ENCODE data around the gene ZNF22. TPM values are rescaled to one million over a fixed set of nuclear protein-coding genes. Genes with fewer than 3 reads are reported as not detected.

The ZNF22 gene
- total RNA-seq, 1 donor from 2014 or later, result 81.0 TPM

DNA sequence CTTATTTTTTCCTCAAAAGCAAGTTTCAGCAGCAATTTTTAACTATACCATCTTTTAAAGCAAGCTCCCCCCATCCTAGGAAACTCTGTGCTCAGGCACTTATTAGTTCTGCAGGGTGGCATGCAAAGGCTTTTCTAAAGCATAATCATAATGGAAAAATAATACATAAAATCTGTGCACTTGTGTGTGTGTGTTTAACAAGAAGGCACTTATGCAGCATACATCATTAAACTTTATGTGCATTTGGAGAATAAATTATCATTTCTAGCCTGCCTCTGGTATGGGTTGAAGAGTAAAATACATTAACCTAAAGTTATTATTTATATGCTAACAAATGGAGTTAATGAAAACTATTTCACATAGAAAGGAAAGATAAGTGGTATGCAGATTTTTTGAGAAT lies 46.7 kb upstream of the ZNF22 start:
- H3K4me3 Mint-ChIP-seq, result no peak overlapping the region
- H3K4me1 Mint-ChIP-seq, result peaks cover 43% of the 10 kb centered on the region
- no peaks in the 10 kb centered on the region for H3K27me3 ChIP-seq

DNA sequence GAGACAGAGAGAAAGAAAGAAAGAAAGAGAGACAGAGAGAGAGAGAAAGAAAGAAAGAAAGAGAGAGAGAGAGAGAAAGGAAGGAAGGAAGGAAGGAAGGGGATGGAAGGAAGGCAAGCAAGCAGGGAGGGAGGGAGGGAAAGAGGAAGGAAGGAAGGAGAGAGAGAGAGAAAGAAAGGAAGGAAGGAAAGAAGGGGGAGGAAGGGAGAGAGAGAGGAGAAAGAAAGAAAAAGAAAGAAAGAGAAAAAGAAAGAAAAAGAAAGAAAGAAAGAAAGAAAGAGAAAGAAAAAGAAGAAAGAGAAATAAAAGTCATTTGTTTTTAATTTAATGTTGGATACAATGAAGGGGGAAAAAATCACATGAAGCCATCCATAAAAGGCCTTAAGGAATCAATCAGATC lies 45.8 kb upstream of the ZNF22 start:
- Mint-ChIP-seq H3K4me1 (peaks cover 38% of the 10 kb centered on the region), H3K9me3 (no peaks in the 10 kb centered on the region), H3K27ac (no peak overlapping the region), H3K27me3 (ENCODE audit: insufficient read depth, low read depth) (no peaks in the 10 kb centered on the region), H3K4me3 (no peak overlapping the region), H3K36me3 (peaks cover 7% of the 10 kb centered on the region)
- H3F3A ChIP-seq (ENCODE audit: low read depth), result peaks cover 5% of the 10 kb centered on the region
- peaks cover 14% of the 10 kb centered on the region for H3K79me2 ChIP-seq (ENCODE audit: low read depth)
- TF ChIP-seq, protein P1, sequence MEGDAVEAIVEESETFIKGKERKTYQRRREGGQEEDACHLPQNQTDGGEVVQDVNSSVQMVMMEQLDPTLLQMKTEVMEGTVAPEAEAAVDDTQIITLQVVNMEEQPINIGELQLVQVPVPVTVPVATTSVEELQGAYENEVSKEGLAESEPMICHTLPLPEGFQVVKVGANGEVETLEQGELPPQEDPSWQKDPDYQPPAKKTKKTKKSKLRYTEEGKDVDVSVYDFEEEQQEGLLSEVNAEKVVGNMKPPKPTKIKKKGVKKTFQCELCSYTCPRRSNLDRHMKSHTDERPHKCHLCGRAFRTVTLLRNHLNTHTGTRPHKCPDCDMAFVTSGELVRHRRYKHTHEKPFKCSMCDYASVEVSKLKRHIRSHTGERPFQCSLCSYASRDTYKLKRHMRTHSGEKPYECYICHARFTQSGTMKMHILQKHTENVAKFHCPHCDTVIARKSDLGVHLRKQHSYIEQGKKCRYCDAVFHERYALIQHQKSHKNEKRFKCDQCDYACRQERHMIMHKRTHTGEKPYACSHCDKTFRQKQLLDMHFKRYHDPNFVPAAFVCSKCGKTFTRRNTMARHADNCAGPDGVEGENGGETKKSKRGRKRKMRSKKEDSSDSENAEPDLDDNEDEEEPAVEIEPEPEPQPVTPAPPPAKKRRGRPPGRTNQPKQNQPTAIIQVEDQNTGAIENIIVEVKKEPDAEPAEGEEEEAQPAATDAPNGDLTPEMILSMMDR (IDR thresholded peaks at IDR 0.05), result no peak
- TF ChIP-seq EZH2phosphoT487 (IDR thresholded peaks at IDR 0.05) (no peak), EZH2 (IDR thresholded peaks at IDR 0.05) (no peak)
- peaks cover 3% of the 10 kb centered on the region for H3K27me3 ChIP-seq
- H3K27ac ChIP-seq, result no peak overlapping the region
- no peaks in the 10 kb centered on the region for H3K36me3 ChIP-seq
- no peak for DNase-seq (ENCODE audit: low spot score)
- H3K9me3 ChIP-seq (ENCODE audit: low read depth), result no peaks in the 10 kb centered on the region
- no peak overlapping the region for H3K4me2 ChIP-seq
- no peak overlapping the region for H3K4me3 ChIP-seq
- H4K20me1 ChIP-seq (ENCODE audit: low read depth), result no peaks in the 10 kb centered on the region
- H2AFZ ChIP-seq (replicated peaks), result no peak overlapping the region
- peaks cover 5% of the 10 kb centered on the region for H3K4me1 ChIP-seq
- no peak overlapping the region for H3K9ac ChIP-seq

More for the DNA sequence above, 46.7 kb upstream of the ZNF22 start:
- H3K9me3 ChIP-seq (ENCODE audit: low read depth), result no peaks in the 10 kb centered on the region
- DNase-seq (ENCODE audit: low spot score), result no peak
- peaks cover 13% of the 10 kb centered on the region for H3K79me2 ChIP-seq (ENCODE audit: low read depth)
- TF ChIP-seq, protein P1 (IDR thresholded peaks at IDR 0.05), result no peak
- no peak for TF ChIP-seq EZH2 (IDR thresholded peaks at IDR 0.05)
- H3K4me2 ChIP-seq, result no peak overlapping the region
- H3F3A ChIP-seq (ENCODE audit: low read depth), result peaks cover 2% of the 10 kb centered on the region
- no peak overlapping the region for H3K9ac ChIP-seq
- H2AFZ ChIP-seq (replicated peaks), result no peak overlapping the region
- H3K36me3 ChIP-seq, result no peaks in the 10 kb centered on the region
- no peak overlapping the region for H3K27ac ChIP-seq
- H3K9me3 Mint-ChIP-seq, result no peaks in the 10 kb centered on the region
- no peak overlapping the region for H3K4me3 ChIP-seq
- no peaks in the 10 kb centered on the region for H4K20me1 ChIP-seq (ENCODE audit: low read depth)
- peaks cover 2% of the 10 kb centered on the region for H3K27me3 Mint-ChIP-seq (ENCODE audit: insufficient read depth, low read depth)
- H3K27ac Mint-ChIP-seq, result no peak overlapping the region
- H3K4me1 ChIP-seq, result peaks cover 5% of the 10 kb centered on the region
- H3K36me3 Mint-ChIP-seq, result peaks cover 7% of the 10 kb centered on the region

DNA sequence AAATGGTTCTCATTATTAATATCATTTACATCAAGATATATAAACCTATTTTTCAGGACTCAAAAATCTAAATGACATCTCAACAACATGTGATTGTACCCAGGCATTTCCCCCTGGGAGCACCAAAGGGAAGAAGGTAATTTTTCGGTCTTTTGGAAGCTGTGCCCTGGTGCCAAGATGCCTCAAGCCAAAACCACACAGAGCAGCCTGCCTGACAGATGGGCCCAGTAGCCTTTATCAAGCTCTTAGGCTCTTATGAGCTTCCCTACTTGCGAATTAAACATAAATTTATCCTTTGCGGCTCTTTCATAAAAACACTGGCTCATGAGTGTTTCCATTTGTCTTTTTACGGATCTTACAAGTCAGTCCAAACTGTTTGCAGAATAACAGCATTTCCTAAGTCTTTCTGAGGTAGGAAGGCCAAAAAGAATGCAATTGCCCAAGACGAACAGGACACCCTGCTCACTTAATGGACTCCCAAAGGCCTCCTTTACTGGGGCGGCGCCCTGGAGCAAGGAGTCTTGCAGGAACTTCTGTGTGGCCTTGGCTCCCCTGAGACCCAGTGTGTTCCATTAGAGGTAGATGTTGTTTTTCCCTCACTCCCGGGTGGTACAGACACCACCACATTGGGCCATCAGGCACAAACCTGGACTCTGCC lies 45.2 kb upstream of the ZNF22 start:
- TF ChIP-seq, protein P1 (IDR thresholded peaks at IDR 0.05), result no peak
- Histone ChIP-seq H3K79me2 (ENCODE audit: low read depth) (peaks cover 14% of the 10 kb centered on the region), H3F3A (ENCODE audit: low read depth) (peaks cover 5% of the 10 kb centered on the region), H3K4me3 (no peak overlapping the region), H3K9me3 (ENCODE audit: low read depth) (no peaks in the 10 kb centered on the region), H4K20me1 (ENCODE audit: low read depth) (no peaks in the 10 kb centered on the region), H2AFZ (replicated peaks) (no peak overlapping the region), H3K27me3 (peaks cover 8% of the 10 kb centered on the region), H3K4me1 (peaks cover 9% of the 10 kb centered on the region), H3K9ac (no peak overlapping the region), H3K27ac (no peak overlapping the region), H3K36me3 (no peaks in the 10 kb centered on the region), H3K4me2 (no peak overlapping the region)
- no peak for DNase-seq (ENCODE audit: low spot score)
- no peak overlapping the region for H3K27ac Mint-ChIP-seq
- no peaks in the 10 kb centered on the region for H3K9me3 Mint-ChIP-seq
- H3K27me3 Mint-ChIP-seq (ENCODE audit: insufficient read depth, low read depth), result no peaks in the 10 kb centered on the region
- H3K36me3 Mint-ChIP-seq, result peaks cover 7% of the 10 kb centered on the region
- H3K4me1 Mint-ChIP-seq, result peaks cover 42% of the 10 kb centered on the region
- no peak overlapping the region for H3K4me3 Mint-ChIP-seq
